Neural progenitor cell (in vitro differentiated cells): ENCODE results near the gene CUEDC1.

Experiments used
- EZH2phosphoT487 ChIP-seq: fragments of 200-600 bp; sonication (generic); IDR thresholded peaks from 2 replicates; pipeline ENCODE4 v1.6.1; 2017; ENCODE audit warnings: antibody characterized with exemption
- TF ChIP-seq, protein P1 (sequence below): fragments of 200-600 bp; sonication (generic); IDR thresholded peaks from 2 replicates; pipeline ENCODE4 v1.5.1; 2017; ENCODE audit warnings: antibody characterized with exemption, mild to moderate bottlenecking

DNA sequence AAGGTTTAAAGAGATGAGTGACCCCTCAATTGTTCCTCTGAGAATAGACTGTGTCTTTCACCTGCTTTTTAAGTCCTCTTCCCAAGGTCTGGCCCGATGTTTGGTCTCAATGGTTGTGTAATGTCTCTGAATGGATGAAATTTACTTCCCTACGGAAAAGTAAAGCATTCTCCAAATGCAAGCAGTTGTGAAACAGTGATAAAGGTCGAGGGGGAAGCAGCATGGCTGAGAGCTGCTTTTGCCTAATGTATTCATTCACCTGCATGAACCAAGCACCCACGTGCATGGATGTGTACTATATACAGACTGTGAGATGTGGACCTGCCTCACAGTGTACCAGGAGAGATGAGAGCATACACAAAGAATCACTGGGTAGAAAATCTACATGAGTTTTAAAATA is 116.8 kb downstream of the CUEDC1 start:
- TF ChIP-seq, protein P1, sequence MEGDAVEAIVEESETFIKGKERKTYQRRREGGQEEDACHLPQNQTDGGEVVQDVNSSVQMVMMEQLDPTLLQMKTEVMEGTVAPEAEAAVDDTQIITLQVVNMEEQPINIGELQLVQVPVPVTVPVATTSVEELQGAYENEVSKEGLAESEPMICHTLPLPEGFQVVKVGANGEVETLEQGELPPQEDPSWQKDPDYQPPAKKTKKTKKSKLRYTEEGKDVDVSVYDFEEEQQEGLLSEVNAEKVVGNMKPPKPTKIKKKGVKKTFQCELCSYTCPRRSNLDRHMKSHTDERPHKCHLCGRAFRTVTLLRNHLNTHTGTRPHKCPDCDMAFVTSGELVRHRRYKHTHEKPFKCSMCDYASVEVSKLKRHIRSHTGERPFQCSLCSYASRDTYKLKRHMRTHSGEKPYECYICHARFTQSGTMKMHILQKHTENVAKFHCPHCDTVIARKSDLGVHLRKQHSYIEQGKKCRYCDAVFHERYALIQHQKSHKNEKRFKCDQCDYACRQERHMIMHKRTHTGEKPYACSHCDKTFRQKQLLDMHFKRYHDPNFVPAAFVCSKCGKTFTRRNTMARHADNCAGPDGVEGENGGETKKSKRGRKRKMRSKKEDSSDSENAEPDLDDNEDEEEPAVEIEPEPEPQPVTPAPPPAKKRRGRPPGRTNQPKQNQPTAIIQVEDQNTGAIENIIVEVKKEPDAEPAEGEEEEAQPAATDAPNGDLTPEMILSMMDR, result no peak
- no peak for TF ChIP-seq EZH2phosphoT487
